ENCODE measurements around the gene TMEM63A.

The TMEM63A gene

DNA sequence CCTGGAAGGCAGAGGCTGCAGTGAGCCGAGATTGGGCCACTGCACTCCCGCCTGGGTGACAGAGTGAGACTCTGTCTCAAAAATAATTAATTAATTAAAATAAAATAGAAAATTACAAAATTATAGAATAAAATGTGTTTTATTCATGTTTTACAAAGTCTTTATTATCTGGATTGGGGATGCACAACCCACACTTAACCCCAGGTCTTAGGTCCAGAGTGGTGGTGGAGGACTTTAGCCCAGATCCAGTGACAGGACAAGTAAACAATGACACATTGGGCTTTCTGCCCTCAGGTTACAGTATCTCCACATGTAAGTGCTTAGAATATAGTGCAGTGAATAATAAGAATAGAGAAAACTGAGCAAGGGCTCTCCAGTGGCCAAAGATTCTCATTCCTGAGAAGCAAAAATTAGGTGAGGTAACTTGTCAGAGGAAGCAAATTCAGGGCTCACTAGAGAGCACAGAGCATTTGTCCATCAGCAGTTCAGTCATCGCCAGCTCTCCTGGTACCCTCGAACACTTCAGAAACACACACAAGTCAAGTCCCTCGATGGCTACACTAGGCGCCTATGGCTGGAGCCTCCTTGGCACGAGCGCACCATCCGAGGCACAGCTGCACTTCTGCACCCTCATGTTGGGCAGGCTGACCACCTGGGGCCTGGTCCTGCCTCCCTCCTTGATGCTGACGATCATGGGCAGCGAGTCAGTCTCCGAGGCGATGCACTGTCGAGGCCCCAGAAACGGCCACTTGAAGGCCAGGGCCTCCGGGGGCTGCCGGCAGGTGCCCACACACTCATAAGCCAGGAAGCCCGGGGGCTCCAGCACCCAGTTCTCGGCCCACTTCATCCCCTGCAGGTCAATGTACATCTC, 4.2 kb upstream of the TMEM63A start:
- no peak for DNase-seq (ENCODE audit: low read depth)

DNA sequence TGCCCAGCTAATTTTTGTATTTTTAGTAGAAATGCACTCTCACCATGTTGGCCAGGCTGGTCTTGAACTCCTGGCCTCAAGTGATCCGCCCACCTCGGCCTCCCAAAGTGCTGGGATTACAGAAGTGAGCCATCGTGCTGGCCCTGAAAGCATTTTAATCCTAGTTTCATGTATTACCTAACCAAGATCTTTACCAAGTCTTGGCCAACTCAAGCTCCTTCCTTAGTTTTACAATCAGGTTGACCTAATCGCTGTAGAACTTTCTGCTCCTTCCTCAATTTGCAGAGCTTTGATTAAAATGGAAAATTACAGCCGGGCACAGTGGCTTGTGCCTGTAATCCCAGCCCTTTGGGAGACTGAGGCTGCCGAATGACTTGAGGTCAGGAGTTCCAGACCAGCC, 3.2 kb upstream of the TMEM63A start:
- no peak for DNase-seq (ENCODE audit: low read depth)

DNA sequence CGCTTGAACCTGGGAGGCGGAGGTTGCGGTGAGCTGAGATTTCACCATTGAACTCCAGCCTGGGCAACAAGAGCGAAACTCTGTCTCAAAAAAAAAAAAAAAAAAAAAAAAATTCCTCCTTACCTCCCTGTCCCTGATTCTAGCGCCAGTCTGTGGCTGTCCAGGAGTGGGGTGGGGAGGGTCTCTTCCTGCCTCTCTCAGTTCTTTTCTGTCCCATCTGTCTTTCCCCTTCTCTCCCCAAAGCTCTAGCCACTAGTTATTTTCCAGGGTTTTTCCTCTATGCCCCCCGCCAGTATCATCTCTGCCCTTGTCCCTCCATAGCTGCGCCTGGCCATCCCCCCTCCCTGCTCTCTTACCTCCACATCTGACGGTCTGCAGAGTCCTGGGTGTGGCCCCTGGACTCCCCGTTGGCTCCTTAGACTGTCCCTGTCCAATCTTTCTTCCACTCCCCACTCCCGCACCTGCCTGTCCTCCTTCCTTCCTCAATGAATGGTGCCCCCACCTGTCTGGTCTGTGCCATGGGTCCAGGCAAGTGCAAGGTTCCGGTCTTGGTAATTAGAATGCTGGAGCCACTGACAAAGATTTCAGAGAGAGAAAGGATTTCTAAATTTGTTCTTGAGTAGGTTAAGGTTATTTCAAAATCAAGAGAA, 1.6 kb upstream of the TMEM63A start:
- DNase-seq (ENCODE audit: low read depth), result no peak

DNA sequence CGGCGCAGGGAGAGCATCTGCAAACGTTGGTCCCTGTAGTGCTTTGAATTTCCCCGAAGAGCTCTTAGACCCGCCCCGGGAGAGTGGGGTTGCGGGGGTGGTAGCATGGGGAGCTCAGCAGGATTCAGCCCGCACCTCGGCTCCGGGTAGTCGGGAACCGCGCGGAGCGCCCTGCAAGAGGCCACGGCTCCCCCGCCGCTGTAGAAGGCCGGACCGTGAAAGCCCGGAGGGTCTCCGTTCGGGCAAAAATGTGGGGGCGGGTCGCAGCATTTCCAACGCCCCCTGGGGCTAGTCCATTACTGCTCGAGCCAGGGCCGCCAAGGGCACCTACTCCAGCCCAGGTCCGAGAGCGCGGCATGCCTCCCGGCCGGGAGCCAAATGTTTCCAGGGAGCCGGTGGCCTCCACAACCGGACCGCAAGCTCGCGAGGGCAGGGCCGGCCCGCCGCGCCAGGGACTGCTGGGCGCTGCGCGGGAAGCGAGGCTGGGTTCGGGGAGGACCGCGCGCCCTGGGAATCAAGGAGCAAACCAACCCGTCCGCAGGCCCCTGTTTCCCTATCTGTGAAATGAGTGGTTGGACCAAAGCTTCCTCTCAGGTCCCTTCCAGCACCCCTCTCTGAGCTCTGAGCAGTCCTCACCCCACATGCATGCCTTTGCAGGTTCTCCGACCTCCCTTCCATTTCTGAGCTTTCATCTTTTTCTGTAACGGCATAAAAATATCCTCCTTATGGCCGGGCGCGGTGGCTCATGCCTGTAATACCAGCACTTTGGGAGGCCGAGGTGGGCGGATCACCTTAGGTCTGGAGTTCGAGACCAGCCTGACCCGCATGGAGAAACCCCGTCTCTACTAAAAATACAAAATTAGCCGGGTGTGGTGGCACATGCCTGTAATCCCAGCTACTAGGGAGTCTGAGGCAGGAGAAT, 775 bp upstream of the TMEM63A start:
- no peak for DNase-seq (ENCODE audit: low read depth)

DNA sequence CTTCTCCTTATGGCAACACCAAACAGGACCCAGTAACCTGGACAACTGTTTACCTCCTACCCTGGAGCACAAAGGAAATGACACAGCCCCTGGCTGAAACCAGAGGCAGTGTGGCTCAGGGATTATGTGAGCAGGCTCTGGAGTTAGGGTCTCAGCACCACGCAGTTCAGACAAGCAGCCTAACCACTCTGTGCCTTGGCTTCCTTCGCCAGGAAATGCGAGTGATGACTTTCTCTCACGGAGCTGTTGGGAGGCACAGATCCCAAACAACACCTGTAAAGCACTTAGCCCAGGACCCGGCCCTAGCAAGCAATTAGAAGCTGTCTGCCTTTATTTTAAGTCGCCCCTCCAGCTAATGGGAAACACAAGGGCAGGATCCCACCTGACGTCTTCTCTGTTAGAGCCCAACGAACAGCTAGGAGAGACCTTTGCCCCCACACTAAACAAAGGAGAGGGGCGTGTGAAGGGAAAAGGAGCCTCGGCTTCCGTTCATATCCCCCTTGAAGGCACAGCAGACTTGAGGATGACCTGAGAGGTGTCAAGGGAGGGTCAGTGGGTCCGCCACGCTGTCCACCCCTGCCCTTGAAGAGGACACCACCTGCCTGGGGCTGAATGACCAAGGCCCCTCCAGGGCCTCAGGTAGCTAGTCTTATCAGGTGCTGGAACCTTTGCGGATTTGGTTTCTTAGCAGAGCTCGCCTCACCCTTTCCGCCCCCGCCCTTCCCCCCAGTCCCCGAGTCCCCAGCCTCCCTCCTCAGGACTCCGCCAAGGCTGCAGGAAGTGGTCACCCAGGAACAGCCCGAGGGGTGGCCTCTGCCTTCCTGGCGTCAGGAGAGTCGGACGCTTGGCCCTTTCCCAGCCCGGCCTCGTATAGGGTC, 860 bp downstream of the TMEM63A start:
- no peak for DNase-seq (ENCODE audit: low read depth)

DNA sequence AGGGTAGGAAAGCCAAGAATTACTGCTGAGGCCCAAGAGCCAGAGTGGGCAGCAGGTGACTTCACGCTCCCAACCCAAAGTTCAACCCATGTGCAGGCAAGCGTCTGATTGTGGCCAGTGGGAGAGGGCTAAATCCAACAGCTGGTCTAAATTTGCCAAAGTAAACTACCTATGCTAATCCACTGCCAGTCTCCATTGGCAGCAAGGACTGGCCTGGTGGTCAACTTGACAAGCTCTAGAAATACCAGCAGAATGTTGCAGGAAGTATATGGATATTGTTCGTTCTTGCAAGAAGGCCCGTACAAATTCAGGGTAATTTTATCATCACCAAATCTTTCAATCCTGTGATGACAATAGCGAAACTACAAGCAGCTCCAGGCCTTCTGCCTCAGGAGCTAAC, 1.5 kb downstream of the TMEM63A start:
- DNase-seq (ENCODE audit: low read depth), result no peak

DNA sequence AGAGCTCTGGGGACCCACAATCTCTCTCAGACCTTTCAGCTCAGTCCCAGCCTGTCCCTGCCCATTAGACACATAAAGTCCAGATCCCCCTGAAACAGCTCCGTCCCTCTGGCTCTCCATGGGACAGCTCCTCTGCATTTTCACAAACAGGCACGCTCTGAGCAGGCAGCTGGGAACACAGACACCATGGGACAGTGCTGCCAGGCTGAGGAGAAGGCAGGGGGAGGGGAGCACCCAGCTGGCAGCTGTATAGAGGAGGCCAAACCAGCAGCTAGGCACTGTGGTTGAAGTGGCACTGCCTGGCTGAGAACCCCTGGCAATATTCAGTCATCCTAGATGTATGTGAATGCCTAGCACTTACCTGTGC, 2.0 kb downstream of the TMEM63A start:
- DNase-seq (ENCODE audit: low read depth), result no peak

DNA sequence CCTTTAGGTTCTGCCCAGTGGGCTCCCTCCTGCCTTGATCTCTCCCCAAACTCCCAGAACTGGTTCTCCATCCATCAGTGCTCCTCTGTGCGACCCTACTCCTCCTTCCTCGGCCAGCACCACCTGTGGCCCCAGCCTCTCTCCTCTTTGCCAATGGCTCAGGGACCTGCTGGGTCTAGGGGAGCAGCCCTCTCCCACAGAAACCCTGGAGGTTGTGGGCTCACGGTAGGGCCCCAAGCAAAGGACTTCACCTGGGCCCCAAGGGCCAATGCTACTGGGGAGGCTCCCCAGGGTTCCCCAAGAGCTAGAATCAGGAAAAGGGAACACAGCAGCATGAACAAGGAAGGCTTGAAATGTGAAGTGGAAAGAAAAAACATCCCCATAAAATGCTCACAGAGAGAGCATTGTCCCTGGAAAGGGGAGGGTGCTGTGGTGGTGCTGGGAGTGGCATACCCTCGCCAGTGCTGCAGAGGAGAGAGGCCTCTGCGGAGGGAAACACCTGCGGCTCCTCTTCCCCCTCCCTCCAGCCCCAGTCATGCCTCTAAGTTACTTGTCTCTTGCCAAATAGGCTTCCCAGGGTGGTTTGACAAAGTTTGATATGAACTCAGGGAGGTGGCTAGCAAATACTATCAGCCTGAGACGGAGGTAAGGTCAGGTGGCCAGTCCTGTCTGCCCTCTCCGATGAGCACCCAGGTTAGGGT, 2.5 kb downstream of the TMEM63A start:
- no peak for DNase-seq (ENCODE audit: low read depth)

DNA sequence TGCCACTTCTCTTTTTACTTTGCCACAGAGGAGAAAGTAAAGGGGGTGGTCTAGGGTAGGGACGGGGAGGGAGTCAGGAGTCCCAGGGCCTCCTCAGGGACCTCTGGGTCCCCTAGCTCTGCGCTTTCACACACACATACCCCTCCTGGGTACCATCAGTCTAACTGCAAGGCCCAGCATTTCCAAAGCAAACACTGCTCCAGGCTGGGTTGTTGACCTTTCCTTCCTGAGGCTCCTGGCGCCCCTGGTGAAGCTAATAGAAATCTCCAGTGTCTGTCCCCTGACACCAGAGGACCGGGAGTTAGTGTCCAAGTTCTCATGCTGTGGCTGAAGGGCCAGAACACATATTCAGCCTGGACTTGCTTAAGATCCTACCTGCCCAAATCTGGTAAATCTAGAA, 3.9 kb downstream of the TMEM63A start:
- DNase-seq (ENCODE audit: low read depth), result no peak

DNA sequence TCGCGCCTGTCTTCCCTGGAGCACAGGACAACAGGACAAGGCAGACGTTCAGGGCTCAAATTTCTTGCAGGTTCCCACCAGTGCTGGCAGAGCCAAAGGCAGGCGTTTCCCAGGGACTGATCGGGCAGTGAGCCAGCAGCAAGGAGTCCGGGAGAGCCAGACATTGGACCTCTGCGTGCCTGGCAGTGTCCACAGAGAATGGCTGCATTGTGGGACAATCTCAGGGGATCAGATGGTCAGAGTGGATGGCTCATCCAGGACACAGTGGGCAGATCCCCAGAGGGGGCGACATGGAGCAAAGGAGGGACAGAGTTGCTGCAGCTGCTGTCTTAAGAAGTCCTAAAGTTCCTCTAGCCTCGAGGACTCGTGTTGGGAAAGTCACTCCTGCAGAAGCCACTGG, 4.6 kb downstream of the TMEM63A start:
- DNase-seq (ENCODE audit: low read depth), result no peak

DNA sequence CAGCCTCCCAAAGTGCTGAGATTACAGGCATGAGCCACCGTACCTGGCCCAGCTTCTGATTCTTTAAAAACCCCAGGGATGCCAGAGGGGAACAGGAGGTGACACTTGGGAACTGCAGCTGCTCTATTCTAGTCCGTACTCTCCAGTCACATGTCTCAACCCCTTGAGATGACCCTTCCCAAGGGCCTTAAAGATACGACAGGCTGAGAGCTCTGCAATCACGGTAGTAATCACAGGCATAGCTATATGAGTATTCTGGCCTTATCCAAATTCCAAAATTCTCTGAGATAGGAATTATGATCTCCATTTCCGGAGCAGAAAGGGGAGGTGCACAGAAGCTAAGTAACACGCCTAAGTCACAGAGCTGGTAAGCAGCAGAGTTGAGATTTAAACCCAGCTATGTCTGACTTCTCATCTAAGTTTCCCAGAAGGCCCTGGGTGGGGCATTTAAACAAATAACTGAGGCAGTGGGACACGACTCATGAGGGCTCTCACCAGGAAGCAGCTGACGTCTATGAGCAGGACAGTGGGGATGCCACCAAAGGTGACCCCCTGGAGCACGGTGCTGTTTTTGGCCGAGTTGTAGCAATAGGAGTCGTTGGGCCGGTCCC, 5.2 kb downstream of the TMEM63A start:
- no peak for DNase-seq (ENCODE audit: low read depth)

DNA sequence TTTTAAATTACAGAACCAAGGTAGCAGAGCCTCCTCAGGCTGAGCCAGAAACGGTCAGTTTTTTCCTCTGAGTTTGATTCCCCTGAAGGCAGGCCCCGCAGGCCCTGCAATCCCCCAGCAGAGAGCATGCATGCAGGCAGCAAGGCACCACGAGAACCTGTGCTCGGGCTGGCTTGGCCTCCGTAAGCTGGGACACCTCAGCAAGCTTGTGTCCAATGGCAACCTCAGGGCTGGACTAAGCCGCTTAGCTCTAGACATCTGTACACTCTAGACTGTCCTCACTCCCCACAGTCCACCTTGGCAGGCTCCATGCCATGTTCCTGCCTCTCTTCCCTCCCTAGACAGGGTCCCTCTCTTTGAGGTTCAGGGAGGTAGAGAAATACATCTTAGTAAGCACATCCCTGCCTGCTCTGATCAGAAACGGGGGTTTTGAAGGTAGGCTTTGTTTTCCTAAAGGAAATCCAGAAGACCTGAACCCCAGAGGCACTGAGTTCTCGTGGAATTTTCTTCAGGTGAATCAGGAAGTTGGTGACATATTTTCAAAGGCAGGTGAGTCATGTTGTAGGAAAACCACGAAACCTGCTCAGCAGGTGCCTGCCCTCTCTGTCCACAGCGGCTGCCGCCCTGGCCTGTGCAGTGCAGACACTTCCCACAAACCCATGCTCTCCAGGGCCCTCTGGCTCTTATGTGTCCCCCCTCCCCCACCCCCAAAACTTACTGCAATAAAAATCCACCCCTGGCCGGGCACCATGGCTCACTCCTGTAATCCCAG, 7.0 kb downstream of the TMEM63A start:
- no peak for DNase-seq (ENCODE audit: low read depth)

DNA sequence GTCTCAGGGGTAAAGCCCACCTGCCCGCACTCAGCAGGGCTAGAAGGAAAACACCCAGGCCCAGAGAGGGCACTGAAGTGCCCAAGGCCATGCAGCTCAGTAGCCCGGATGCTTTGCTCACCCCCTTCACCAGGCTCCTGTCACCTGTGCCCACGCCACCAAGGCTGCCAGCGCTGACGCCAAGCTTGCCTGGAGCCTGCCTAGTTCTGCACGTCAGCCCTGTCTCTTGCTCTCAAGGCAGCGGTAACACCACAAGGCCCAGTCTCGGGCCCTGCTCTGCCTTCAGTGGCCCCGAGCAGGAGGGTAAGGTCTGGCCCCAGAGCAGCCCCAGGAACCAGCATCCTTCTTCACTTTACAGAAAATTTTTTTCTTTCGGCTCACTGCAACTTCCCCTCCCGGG, 7.7 kb downstream of the TMEM63A start:
- no peak for DNase-seq (ENCODE audit: low read depth)

DNA sequence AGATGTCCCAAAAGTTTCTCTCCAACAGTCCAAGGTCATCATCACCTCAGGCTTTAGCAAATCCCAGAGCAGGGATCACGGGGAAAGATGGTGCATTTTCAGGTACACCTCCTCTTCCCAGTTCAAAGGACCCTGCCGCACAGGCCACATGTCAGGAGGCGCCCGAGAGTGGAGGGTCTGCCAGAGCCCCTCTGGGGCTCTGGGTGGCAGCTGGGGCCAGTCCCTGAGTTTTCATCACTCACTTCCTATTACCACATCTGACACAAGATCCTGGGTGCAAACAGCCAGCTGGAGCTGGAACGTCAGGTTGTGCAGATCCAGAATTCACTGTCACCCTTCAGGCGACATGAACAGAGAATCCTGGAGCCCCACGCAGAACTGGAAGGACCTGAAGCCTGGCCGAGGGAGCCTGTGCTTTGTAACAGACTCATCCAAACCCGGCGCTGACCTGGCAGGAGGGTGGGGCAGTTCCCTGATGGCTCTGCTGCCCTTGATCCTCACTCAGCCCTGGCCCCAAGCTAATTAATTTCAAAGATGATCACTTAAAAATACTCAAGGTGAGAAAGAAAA, 8.8 kb downstream of the TMEM63A start:
- DNase-seq (ENCODE audit: low read depth), result no peak

DNA sequence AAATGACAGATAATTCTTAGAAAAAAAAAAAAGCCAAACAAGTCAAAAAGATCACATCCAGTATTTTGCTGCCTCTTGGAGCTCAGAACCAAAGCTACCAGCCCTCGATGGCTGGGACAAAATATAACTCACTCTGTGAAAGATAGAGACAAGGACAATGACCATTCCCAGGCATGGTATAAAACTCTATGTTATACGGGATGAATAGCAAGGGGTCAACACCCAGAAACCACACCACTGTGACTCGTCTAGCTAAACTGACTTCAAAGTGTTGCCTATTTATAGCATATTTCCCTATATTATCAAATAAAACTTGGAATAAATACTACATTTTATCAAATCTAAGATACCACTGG, 10.1 kb downstream of the TMEM63A start:
- no peak for DNase-seq (ENCODE audit: low read depth)

DNA sequence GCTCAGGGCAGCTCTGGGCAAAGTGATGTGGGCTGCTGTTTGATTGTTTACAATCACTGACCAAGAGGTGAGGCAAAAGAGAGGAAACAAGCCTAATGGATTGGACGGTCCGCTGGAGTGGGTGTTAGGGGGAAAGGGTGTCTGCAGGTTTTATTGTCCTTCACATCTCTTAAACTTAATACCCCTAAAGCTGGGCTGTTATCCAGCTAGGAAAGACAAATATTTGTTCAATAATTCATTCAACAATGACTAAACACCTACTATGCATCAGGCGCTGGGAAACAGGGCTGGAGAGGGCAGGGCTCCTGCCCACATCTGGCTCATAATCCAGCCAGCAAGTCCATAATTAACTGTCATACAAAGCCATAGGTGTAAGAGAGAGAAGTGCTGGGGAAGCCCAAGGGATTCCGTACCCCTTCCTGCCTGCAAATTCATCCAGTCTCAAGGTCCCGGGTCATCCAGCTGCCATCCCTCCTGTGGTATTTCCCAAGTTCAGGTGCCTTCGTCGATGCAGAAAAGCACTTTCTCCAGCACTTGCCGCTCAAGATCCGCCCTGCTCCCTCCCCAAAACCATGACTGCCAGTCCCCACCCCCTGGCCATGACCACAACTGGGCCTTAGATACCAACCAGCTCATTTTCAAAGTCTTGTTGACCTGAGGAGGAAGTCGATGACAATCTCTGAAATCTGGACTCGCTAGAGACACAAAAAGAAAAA, 10.7 kb downstream of the TMEM63A start:
- no peak for DNase-seq (ENCODE audit: low read depth)

DNA sequence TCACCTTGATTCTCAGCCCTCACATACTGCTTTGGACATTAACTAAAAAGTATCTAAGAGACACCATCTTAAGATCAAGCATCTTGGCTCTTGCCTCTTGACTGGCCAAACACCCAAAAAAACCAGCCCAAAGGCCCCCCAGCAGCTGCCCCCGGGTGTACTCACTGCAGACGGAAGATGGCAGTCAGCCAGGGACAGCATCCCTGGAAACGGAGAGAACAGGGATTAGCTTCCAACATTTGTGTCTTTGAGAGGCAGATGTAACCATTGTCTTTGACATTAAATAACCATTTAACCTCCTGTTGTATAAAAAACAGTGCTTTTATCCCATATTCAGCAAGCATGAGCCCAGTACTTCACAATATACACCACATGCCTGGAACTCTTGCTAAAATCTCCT, 11.3 kb downstream of the TMEM63A start:
- no peak for DNase-seq (ENCODE audit: low read depth)

DNA sequence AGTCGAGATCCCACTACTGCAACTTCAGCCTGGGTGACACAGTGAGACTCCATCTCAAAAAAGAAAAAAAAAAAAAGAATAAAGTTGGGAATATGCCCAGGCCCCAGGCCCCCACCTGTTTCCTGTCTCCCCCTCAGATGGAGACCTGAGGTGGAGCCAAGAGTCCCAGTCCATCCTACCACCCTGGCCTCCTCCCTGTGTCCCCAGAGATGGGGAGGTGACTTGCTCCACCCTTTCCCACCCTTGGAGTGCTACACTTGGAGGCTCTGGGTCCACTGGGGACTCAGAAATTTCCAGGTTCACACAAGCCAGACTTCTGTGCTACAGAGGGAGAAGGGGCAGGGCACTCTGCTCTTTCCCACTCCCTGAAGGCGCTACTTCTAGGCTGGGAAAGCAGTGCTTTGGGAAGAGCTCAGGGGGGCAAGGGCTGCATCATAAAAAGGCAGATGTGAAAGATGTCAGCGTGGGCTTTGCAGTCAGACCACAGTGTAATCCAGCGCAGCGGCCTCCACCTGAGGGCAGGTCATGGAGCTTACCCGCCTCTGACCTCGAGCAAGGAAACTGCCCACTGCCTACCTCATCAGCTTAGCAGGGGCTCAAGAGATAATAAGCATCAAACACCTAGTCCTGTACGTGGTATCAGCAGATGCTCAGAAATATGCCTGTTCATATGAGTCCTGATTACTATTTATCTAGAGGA, 13.4 kb downstream of the TMEM63A start:
- no peak for DNase-seq (ENCODE audit: low read depth)

Data from CMK (cell line).